Neural cell (in vitro differentiated cells): Measurements from ENCODE around the gene SIGLEC5. TPM values are rescaled to one million over a fixed set of nuclear protein-coding genes. Genes with fewer than 3 reads are reported as not detected.
"Not testable (repeated sequence)": the region's sequence is repeated elsewhere in the genome, so short reads cannot be mapped to it uniquely, and the experiment has no call there.

Experiments
- H2AFZ ChIP-seq: fragments of 200-600, 300-800 bp; sonication (generic), shearing (Covaris generic); 2 replicates; pipeline ENCODE4 v1.6.0; 2014; ENCODE audit warnings: low read depth, mild to moderate bottlenecking, antibody characterized with exemption, low read length, moderate library complexity
- H3F3A ChIP-seq: fragments of 200-600 bp; shearing (Covaris generic); 2 replicates; pipeline ENCODE4 v1.6.1; 2016; ENCODE audit warnings: mild to moderate bottlenecking, moderate library complexity, mixed read lengths, antibody characterized with exemption, low read length; ENCODE audit not compliant: insufficient read depth, poor library complexity, severe bottlenecking
- H3K27ac ChIP-seq: fragments of 200-600, 300-800 bp; sonication (generic), shearing (Covaris generic); 2 replicates; pipeline ENCODE4 v1.5.1; 2014; ENCODE audit warnings: mild to moderate bottlenecking, low read length, moderate library complexity
- H3K27me3 ChIP-seq: fragments of 300-800, 200-600 bp; sonication (generic), shearing (Covaris generic); 2 replicates; pipeline ENCODE4 v1.6.0; 2014; ENCODE audit warnings: mild to moderate bottlenecking, low read depth, low read length, moderate library complexity; ENCODE audit not compliant: insufficient read depth
- H3K36me3 ChIP-seq: fragments of 300-800, 200-600 bp; sonication (generic), shearing (Covaris generic); 2 replicates; pipeline ENCODE4 v1.5.1; 2014; ENCODE audit warnings: mild to moderate bottlenecking, antibody characterized with exemption, low read length, moderate library complexity; ENCODE audit not compliant: insufficient read depth
- H3K4me2 ChIP-seq: fragments of 300-800, 200-600 bp; sonication (generic), shearing (Covaris generic); 2 replicates; pipeline ENCODE4 v1.6.0; 2014; ENCODE audit warnings: mild to moderate bottlenecking, low read length
- H3K4me3 ChIP-seq: fragments of 300-800, 200-600 bp; sonication (generic), shearing (Covaris generic); 2 replicates; pipeline ENCODE4 v1.5.1; 2014; ENCODE audit warnings: mild to moderate bottlenecking, low read length, moderate library complexity
- H3K79me2 ChIP-seq: fragments of 200-600 bp; shearing (Covaris generic); replicated peaks from 2 replicates; pipeline ENCODE4 v1.6.0; 2014; ENCODE audit warnings: mild to moderate bottlenecking, low read length, moderate library complexity; ENCODE audit not compliant: insufficient read depth
- H3K9ac ChIP-seq: fragments of 300-800, 200-600 bp; sonication (generic), shearing (Covaris generic); 2 replicates; pipeline ENCODE4 v1.6.1; 2016; ENCODE audit warnings: mild to moderate bottlenecking, low read length, mixed read lengths
- H3K9me2 ChIP-seq: fragments of 200-600 bp; shearing (Covaris generic); 2 replicates; pipeline ENCODE4 v1.6.1; 2016; ENCODE audit warnings: mild to moderate bottlenecking, low read length, mixed read lengths; ENCODE audit not compliant: insufficient read depth
- H3K9me3 ChIP-seq: fragments of 200-600, 300-800 bp; sonication (generic), shearing (Covaris generic); 2 replicates; pipeline ENCODE4 v1.6.1; 2016; ENCODE audit warnings: mild to moderate bottlenecking, mixed run types, low read length, moderate library complexity, mixed read lengths
- H4K20me1 ChIP-seq: fragments of 200-600 bp; shearing (Covaris generic); 2 replicates; pipeline ENCODE4 v1.6.1; 2016; ENCODE audit warnings: mild to moderate bottlenecking, mixed run types; ENCODE audit not compliant: insufficient read depth
- EP300 ChIP-seq: fragments of 450-650 bp; conservative IDR thresholded peaks from 2 replicates; pipeline ENCODE4 v1.6.1; 2014; ENCODE audit warnings: antibody characterized with exemption, mild to moderate bottlenecking, moderate library complexity; ENCODE audit not compliant: poor library complexity, severe bottlenecking
- EZH2 ChIP-seq: fragments of 200-600, 300-800 bp; shearing (Covaris generic), sonication (generic); IDR thresholded peaks from 2 replicates; pipeline ENCODE4 v1.6.1; 2014; ENCODE audit warnings: antibody characterized with exemption, low read length, borderline replicate concordance, mild to moderate bottlenecking; ENCODE audit not compliant: insufficient read depth, poor library complexity, severe bottlenecking
- MXI1 ChIP-seq: fragments of 450-650 bp; conservative IDR thresholded peaks from 2 replicates; pipeline ENCODE4 v1.6.1; 2014; ENCODE audit warnings: antibody characterized with exemption, mild to moderate bottlenecking; ENCODE audit not compliant: poor library complexity, severe bottlenecking
- POLR2AphosphoS5 ChIP-seq: IDR thresholded peaks from 2 replicates; pipeline ENCODE4 v1.6.1; 2012
- RAD21 ChIP-seq: fragments of 450-650 bp; conservative IDR thresholded peaks from 2 replicates; pipeline ENCODE4 v1.6.1; 2014; ENCODE audit warnings: antibody characterized with exemption, mild to moderate bottlenecking, moderate library complexity
- SMC3 ChIP-seq: fragments of 450-650 bp; conservative IDR thresholded peaks from 2 replicates; pipeline ENCODE4 v1.6.1; 2014; ENCODE audit warnings: antibody characterized with exemption, mild to moderate bottlenecking, moderate library complexity; ENCODE audit not compliant: poor library complexity
- TAF1 ChIP-seq: IDR thresholded peaks from 2 replicates; pipeline ENCODE4 v1.6.1; 2012; ENCODE audit warnings: low read depth
- polyA plus RNA-seq: library from polyadenylated mRNA; depleted of rRNA; stranded (reverse); fragments of >200 nt; gene quantifications from 2 replicates; pipeline ENCODE4 v1.2.3, GENCODE V29; 2014
- TF ChIP-seq, protein P1 (sequence below): IDR thresholded peaks from 2 replicates; pipeline ENCODE4 v1.6.1; 2012; ENCODE audit warnings: borderline replicate concordance
- TF ChIP-seq, protein P2 (sequence below): fragments of 450-650 bp; IDR thresholded peaks from 2 replicates; pipeline ENCODE4 v1.5.1; 2014; ENCODE audit warnings: antibody characterized with exemption, mild to moderate bottlenecking, moderate library complexity; ENCODE audit not compliant: poor library complexity, severe bottlenecking

The SIGLEC5 gene
- polyA plus RNA-seq, 1 donor from 2014 or later = not detected

DNA sequence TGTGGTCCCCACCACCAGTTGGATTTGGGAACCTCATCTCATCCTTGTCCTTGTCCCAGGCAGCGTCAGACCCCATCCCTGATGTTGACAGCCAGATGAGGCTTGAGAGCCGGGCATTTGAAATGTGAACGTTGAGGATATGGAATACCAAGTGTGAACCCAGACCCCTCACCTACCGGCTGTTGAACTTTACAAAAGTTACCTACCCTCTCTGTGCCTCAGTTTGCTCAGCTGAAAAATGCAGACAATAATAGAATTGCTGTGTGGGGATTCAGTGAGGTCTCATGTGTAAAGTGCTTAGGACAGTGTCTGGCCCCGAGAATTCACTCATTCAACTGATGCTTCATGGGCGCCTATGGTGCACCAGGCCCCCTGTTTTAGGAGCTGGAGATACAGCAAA, 17.1 kb upstream of the SIGLEC5 start:
- H4K20me1 ChIP-seq = no peaks in the 10 kb centered on the region
- no peak overlapping the region for H3K4me2 ChIP-seq
- TF ChIP-seq, protein P1, sequence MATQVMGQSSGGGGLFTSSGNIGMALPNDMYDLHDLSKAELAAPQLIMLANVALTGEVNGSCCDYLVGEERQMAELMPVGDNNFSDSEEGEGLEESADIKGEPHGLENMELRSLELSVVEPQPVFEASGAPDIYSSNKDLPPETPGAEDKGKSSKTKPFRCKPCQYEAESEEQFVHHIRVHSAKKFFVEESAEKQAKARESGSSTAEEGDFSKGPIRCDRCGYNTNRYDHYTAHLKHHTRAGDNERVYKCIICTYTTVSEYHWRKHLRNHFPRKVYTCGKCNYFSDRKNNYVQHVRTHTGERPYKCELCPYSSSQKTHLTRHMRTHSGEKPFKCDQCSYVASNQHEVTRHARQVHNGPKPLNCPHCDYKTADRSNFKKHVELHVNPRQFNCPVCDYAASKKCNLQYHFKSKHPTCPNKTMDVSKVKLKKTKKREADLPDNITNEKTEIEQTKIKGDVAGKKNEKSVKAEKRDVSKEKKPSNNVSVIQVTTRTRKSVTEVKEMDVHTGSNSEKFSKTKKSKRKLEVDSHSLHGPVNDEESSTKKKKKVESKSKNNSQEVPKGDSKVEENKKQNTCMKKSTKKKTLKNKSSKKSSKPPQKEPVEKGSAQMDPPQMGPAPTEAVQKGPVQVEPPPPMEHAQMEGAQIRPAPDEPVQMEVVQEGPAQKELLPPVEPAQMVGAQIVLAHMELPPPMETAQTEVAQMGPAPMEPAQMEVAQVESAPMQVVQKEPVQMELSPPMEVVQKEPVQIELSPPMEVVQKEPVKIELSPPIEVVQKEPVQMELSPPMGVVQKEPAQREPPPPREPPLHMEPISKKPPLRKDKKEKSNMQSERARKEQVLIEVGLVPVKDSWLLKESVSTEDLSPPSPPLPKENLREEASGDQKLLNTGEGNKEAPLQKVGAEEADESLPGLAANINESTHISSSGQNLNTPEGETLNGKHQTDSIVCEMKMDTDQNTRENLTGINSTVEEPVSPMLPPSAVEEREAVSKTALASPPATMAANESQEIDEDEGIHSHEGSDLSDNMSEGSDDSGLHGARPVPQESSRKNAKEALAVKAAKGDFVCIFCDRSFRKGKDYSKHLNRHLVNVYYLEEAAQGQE = no peak
- no peak for TF ChIP-seq TAF1
- no peak for TF ChIP-seq MXI1
- no peak for TF ChIP-seq EP300
- no peak for TF ChIP-seq EZH2
- H3K79me2 ChIP-seq = no peaks in the 10 kb centered on the region
- H3K4me3 ChIP-seq = no peak overlapping the region
- no peaks in the 10 kb centered on the region for H3F3A ChIP-seq
- H3K9me3 ChIP-seq = no peaks in the 10 kb centered on the region
- no peak overlapping the region for H3K9ac ChIP-seq
- H3K9me2 ChIP-seq = no peaks in the 10 kb centered on the region
- H2AFZ ChIP-seq = no peak overlapping the region
- H3K36me3 ChIP-seq = no peaks in the 10 kb centered on the region
- H3K27ac ChIP-seq = no peak overlapping the region
- H3K27me3 ChIP-seq = no peaks in the 10 kb centered on the region

DNA sequence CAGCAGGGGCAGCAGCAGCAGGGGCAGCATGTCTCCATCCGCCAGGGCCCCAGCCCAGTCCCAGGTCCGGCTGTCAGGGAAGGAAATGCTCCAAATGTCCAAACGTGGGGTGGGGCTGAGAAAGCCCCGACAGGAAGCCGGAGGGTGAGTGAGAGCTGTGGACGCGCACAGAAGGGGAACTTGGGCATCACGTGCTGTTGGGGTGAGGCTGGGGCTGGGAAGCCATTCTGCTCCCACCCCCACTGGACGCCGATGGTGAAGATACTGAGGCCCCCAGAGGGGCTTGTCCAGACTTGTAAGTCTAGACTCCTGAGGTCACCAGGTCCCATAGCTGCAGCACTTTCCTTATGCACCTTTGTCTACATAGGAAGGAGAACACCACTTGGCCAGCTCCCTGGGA, 16.5 kb upstream of the SIGLEC5 start, which contains the start of gene SIGLEC14:
Gene SIGLEC14, minus strand, starts transcription at position 96 of the 400 bp plus-strand sequence. Its CDS starts 66 bp downstream, at position 30.
- not testable (repeated sequence) for H3K79me2 ChIP-seq, H3K27me3 ChIP-seq, H3K4me3 ChIP-seq

DNA sequence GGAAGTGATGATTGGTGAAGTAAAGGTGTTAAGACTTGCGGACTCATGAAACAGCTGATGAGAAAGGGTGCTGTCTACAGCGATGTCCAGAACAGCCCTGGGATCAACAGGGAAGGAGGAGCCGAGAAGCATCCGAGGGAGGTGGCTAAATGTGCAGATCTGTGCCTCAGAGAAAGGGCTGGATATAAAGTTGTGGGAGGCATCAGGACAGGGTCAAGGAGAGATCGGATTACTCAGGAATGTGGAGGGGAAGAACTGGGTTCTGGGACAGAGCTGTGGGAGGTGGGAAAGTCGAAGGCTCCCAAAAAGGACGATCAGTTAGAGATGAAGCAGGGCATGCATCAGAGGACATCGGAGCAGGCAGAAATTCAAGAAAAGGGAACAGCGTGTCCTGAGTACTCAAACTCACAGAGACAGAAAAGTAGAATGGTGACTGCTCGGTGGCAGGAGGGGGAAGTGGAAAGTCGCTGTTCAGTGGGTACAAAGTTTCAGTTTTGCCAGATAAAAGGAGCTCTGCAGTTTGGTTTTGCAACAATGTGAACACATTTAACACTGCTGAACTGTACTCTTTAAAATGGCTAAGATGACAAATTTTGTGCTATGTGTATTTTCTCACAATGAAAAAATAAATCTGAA, 14.6 kb upstream of the SIGLEC5 start:
- Histone ChIP-seq H3K27me3 (no peaks in the 10 kb centered on the region), H3F3A (no peaks in the 10 kb centered on the region), H2AFZ (no peak overlapping the region), H3K4me3 (no peak overlapping the region), H3K4me2 (no peak overlapping the region), H3K27ac (no peak overlapping the region), H3K79me2 (no peaks in the 10 kb centered on the region), H4K20me1 (no peaks in the 10 kb centered on the region), H3K9ac (no peak overlapping the region), H3K9me3 (no peaks in the 10 kb centered on the region), H3K9me2 (no peaks in the 10 kb centered on the region), H3K36me3 (no peaks in the 10 kb centered on the region)
- TF ChIP-seq EZH2 = no peak
- TF ChIP-seq MXI1 = no peak
- TF ChIP-seq, protein P1 = no peak
- no peak for TF ChIP-seq POLR2AphosphoS5
- TF ChIP-seq RAD21 = no peak
- TF ChIP-seq, protein P2, sequence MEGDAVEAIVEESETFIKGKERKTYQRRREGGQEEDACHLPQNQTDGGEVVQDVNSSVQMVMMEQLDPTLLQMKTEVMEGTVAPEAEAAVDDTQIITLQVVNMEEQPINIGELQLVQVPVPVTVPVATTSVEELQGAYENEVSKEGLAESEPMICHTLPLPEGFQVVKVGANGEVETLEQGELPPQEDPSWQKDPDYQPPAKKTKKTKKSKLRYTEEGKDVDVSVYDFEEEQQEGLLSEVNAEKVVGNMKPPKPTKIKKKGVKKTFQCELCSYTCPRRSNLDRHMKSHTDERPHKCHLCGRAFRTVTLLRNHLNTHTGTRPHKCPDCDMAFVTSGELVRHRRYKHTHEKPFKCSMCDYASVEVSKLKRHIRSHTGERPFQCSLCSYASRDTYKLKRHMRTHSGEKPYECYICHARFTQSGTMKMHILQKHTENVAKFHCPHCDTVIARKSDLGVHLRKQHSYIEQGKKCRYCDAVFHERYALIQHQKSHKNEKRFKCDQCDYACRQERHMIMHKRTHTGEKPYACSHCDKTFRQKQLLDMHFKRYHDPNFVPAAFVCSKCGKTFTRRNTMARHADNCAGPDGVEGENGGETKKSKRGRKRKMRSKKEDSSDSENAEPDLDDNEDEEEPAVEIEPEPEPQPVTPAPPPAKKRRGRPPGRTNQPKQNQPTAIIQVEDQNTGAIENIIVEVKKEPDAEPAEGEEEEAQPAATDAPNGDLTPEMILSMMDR = no peak
- TF ChIP-seq TAF1 = no peak
- no peak for TF ChIP-seq EP300
- TF ChIP-seq SMC3 = no peak

More for the DNA sequence above, 16.5 kb upstream of the SIGLEC5 start, which contains the start of gene SIGLEC14:
- not testable (repeated sequence) for H3K9me2 ChIP-seq, H4K20me1 ChIP-seq, H3F3A ChIP-seq, H3K27ac ChIP-seq, H3K4me2 ChIP-seq, H2AFZ ChIP-seq, H3K9ac ChIP-seq, H3K9me3 ChIP-seq, H3K36me3 ChIP-seq
